Limb (tissue), 2 donors: ENCODE results near the gene DQX1.
"Not testable (repeated sequence)": the region's sequence is repeated elsewhere in the genome, so short reads cannot be mapped to it uniquely, and the experiment has no call there.

Experiments used
- DNase-seq, 2 donors: peaks; one replicate each; pipeline ENCODE4 v3.0.0-alpha.2; 2016; ENCODE audit errors: extremely low spot score in 2 of 2

The DQX1 gene

GRCh38 chr2:74470742-74471141, 55.3 kb downstream of the DQX1 start:
- not testable (repeated sequence) for DNase-seq
